Liver (tissue), 9 donors: Measurements from ENCODE around the gene CNR2. TPM values are rescaled to one million over a fixed set of nuclear protein-coding genes. Genes with fewer than 3 reads are reported as not detected.
"Not testable (repeated sequence)": the region's sequence is repeated elsewhere in the genome, so short reads cannot be mapped to it uniquely, and the experiment has no call there.

ENCODE experiments used
- DNase-seq: peaks from one replicate; pipeline ENCODE4 v3.0.0-alpha.2; 2017; ENCODE audit warnings: low spot score
- H3K27ac ChIP-seq, 2 donors: one replicate each; pipeline ENCODE4 v1.7.0; 2013; ENCODE audit warnings: inconsistent platforms in 2 of 2, low read length in 2 of 2, control low read depth in 1 of 2, low read depth in 1 of 2, mild to moderate bottlenecking in 1 of 2
- H3K27me3 ChIP-seq, 4 donors: one replicate each; pipeline versions ENCODE4 v1.6.1 to v1.7.0; 2013; ENCODE audit warnings: low read length in 3 of 4, inconsistent platforms in 1 of 4, mild to moderate bottlenecking in 1 of 4, moderate library complexity in 1 of 4; ENCODE audit not compliant: control insufficient read depth in 4 of 4, insufficient read depth in 4 of 4
- H3K36me3 ChIP-seq, 4 donors: one replicate each; pipeline versions ENCODE4 v1.6.1 to v1.7.0; 2013; ENCODE audit warnings: low read length in 3 of 4, mild to moderate bottlenecking in 3 of 4, low read depth in 1 of 4, moderate library complexity in 1 of 4; ENCODE audit not compliant: control insufficient read depth in 4 of 4, insufficient read depth in 3 of 4
- H3K4me1 ChIP-seq, 4 donors: one replicate each; pipeline versions ENCODE4 v1.6.1 to v1.7.0; 2013; ENCODE audit warnings: low read length in 3 of 4, mild to moderate bottlenecking in 3 of 4, moderate library complexity in 1 of 4; ENCODE audit not compliant: control insufficient read depth in 4 of 4, insufficient read depth in 4 of 4
- H3K4me3 ChIP-seq, 3 donors: one replicate each; pipeline versions ENCODE4 v1.6.1 to v1.7.0; 2013; ENCODE audit warnings: low read length in 3 of 3, control low read depth in 1 of 3, low read depth in 1 of 3, mild to moderate bottlenecking in 1 of 3
- H3K9ac ChIP-seq, 2 donors: one replicate each; pipeline ENCODE4 v1.7.0; 2013; ENCODE audit warnings: low read length in 2 of 2, mild to moderate bottlenecking in 2 of 2, moderate library complexity in 2 of 2, control low read depth in 1 of 2, low read depth in 1 of 2
- H3K9me3 ChIP-seq, 4 donors: one replicate each; pipeline versions ENCODE4 v1.6.1 to v1.7.0; 2013; ENCODE audit warnings: low read length in 3 of 4; ENCODE audit not compliant: control insufficient read depth in 4 of 4
- ATF3 ChIP-seq: IDR thresholded peaks from 2 replicates; pipeline ENCODE4 v1.6.1; 2016; ENCODE audit warnings: antibody characterized with exemption
- CTCF ChIP-seq: fragments of 150-350 bp; IDR thresholded peaks from 2 replicates; pipeline ENCODE4 v1.5.1; 2017; ENCODE audit warnings: improper control_type of control experiment, low read depth, low read length; ENCODE audit not compliant: missing input control
- EGR1 ChIP-seq, 2 donors: IDR thresholded peaks; 2 replicates each; pipeline ENCODE4 v1.6.1; 2016 to 2018; ENCODE audit warnings: antibody characterized with exemption in 2 of 2, low read depth in 2 of 2
- FOXA1 ChIP-seq: IDR thresholded peaks from 2 replicates; pipeline ENCODE4 v1.6.1; 2016; ENCODE audit warnings: antibody characterized with exemption
- FOXA2 ChIP-seq: IDR thresholded peaks from 2 replicates; pipeline ENCODE4 v1.6.1; 2016; ENCODE audit warnings: antibody characterized with exemption
- GABPA ChIP-seq, 2 donors: IDR thresholded peaks in 1 of 2; conservative IDR thresholded peaks in 1 of 2; 2 replicates each; pipeline ENCODE4 v1.6.1; 2016; ENCODE audit warnings: antibody characterized with exemption in 2 of 2, mild to moderate bottlenecking in 1 of 2, moderate library complexity in 1 of 2
- HNF4A ChIP-seq, 2 donors: conservative IDR thresholded peaks; 2 replicates each; pipeline ENCODE4 v1.6.1; 2016; ENCODE audit warnings: antibody characterized with exemption in 2 of 2, mild to moderate bottlenecking in 2 of 2
- MAX ChIP-seq: IDR thresholded peaks from 2 replicates; pipeline ENCODE4 v1.6.1; 2016; ENCODE audit warnings: antibody characterized with exemption
- RAD21 ChIP-seq, 2 donors: IDR thresholded peaks; 2 replicates each; pipeline ENCODE4 v1.6.1; 2016; ENCODE audit warnings: antibody characterized with exemption in 2 of 2, mild to moderate bottlenecking in 2 of 2
- RXRA ChIP-seq, 2 donors: IDR thresholded peaks; 2 replicates each; pipeline ENCODE4 v1.6.1; 2017 to 2018; ENCODE audit warnings: antibody characterized with exemption in 2 of 2, mild to moderate bottlenecking in 1 of 2
- SP1 ChIP-seq: IDR thresholded peaks from 2 replicates; pipeline ENCODE4 v1.6.1; 2018; ENCODE audit warnings: antibody characterized with exemption, mild to moderate bottlenecking
- TAF1 ChIP-seq: conservative IDR thresholded peaks from 2 replicates; pipeline ENCODE4 v1.6.1; 2016; ENCODE audit warnings: antibody characterized with exemption, mild to moderate bottlenecking
- ZBTB33 ChIP-seq: IDR thresholded peaks from 2 replicates; pipeline ENCODE4 v1.6.1; 2016; ENCODE audit warnings: antibody characterized with exemption
- whole genome bisulfite sequencing: extraction: QIAGEN DNeasy Blood & Tissue Kit; methylation state at CpG from one replicate; pipeline ENCODE4 v1.1.7; 2013; 5-methylcytosine and 5-hydroxymethylcytosine counted together
- polyA plus RNA-seq, 2 donors: library from polyadenylated mRNA; stranded (reverse) in 1 of 2; unstranded in 1 of 2; fragments of 200-250 nt in 1 of 2; fragments of >200 nt in 1 of 2; fragmentation: Nextera tagmentation in 1 of 2; extraction: Ambion mirVana in 1 of 2; gene quantifications; one replicate each; pipeline versions ENCODE4 v1.2.1 to v1.2.3, GENCODE V29; 2013 to 2015
- total RNA-seq, 2 donors: library from RNA; depleted of rRNA; stranded (reverse); fragments of >200 nt; gene quantifications; one replicate each; pipeline ENCODE4 v1.2.3, GENCODE V29; 2014
- donor health status: healthy.
- donor health status: healthy.
- donor health status: healthy.
- donor health status: healthy.
- donor health status: healthy.

CNR2 gene
- total and polyA plus RNA-seq, 4 donors = 0.03 to 0.28 (median 0.09) TPM

- no peak for TF ChIP-seq EGR1 (IDR thresholded peaks at IDR 0.05; ENCODE audit: low read depth in 2 of 2)
- no peak for TF ChIP-seq FOXA2
- TF ChIP-seq HNF4A (conservative IDR thresholded peaks at IDR 0.05) = no peak
- no peak for TF ChIP-seq RAD21 (IDR thresholded peaks at IDR 0.05)
Observed at GRCh38 chr1:23862640-23863039, 50.5 kb downstream of the CNR2 start (continued).

GRCh38 chr1:23854568-23854967 is 58.6 kb downstream of the CNR2 start:
- TF ChIP-seq RXRA (IDR thresholded peaks at IDR 0.05) (no peak), RAD21 (IDR thresholded peaks at IDR 0.05) (peak; percentile 77 to 81), CTCF (peak; percentile 42)
- Histone ChIP-seq H3K9ac (no peak overlapping the region), H3K9me3 (no peaks in the 10 kb centered on the region), H3K27me3 (no peaks in the 10 kb centered on the region), H3K4me1 (no peaks in the 10 kb centered on the region), H3K27ac (no peak overlapping the region), H3K36me3 (peaks cover 3 to 14% (median 4%) of the 10 kb centered on the region in 4 donors), H3K4me3 (no peak overlapping the region)
- no peak for DNase-seq
- WGBS = 31% methylated on average over 2 of the region's 2 CpGs

- H3K27me3 ChIP-seq, H3K9ac ChIP-seq, H3K4me1 ChIP-seq, H3K9me3 ChIP-seq, DNase-seq, H3K27ac ChIP-seq, H3K4me3 ChIP-seq: not testable (repeated sequence)
- H3K36me3 ChIP-seq = peaks cover 2 to 13% (median 4%) of the 10 kb centered on the region in 4 donors
- WGBS = 95% methylated on average over 25 of the region's 34 CpGs
Observed at GRCh38 chr1:23853124-23853523, 60.0 kb downstream of the CNR2 start.

GRCh38 chr1:23851406-23851805 is 61.8 kb downstream of the CNR2 start:
- DNase-seq = not testable (repeated sequence)

GRCh38 chr1:23848673-23849616 is 64.2 kb downstream of the CNR2 start:
- H3K9me3 ChIP-seq = no peaks in the 10 kb centered on the region
- no peak overlapping the region for H3K9ac ChIP-seq
- no peak for TF ChIP-seq ATF3
- TF ChIP-seq MAX = no peak
- TF ChIP-seq SP1 = no peak
- TF ChIP-seq FOXA1 = no peak
- no peak for TF ChIP-seq RAD21 (IDR thresholded peaks at IDR 0.05)
- TF ChIP-seq RXRA (IDR thresholded peaks at IDR 0.05) = no peak
- no peak for TF ChIP-seq CTCF
- no peak for TF ChIP-seq ZBTB33
- no peak for TF ChIP-seq GABPA (IDR thresholded peaks at IDR 0.05 in 1 of 2, conservative IDR thresholded peaks at IDR 0.05 in 1 of 2)
- no peak for TF ChIP-seq TAF1
- H3K36me3 ChIP-seq = peaks cover 3 to 25% (median 18%) of the 10 kb centered on the region in 4 donors
- no peak for DNase-seq
- no peak overlapping the region for H3K4me3 ChIP-seq
- no peak overlapping the region for H3K27ac ChIP-seq
- no peaks in the 10 kb centered on the region for H3K27me3 ChIP-seq
- 92% methylated on average over 12 of the region's 12 CpGs for WGBS
- H3K4me1 ChIP-seq = no peaks in the 10 kb centered on the region

More at GRCh38 chr1:23851406-23851805, 61.8 kb downstream of the CNR2 start:
- H3K9ac ChIP-seq, H3K9me3 ChIP-seq, H3K27me3 ChIP-seq, H3K4me3 ChIP-seq, H3K4me1 ChIP-seq, H3K27ac ChIP-seq: not testable (repeated sequence)
- peaks cover 1 to 18% (median 14%) of the 10 kb centered on the region in 4 donors for H3K36me3 ChIP-seq
